SK-N-MC (cell line): Measurements from ENCODE around the gene DIP2C.
"Not testable (repeated sequence)": the region's sequence is repeated elsewhere in the genome, so short reads cannot be mapped to it uniquely, and the experiment has no call there.

Source experiments
- DNase-seq: peaks from one replicate; pipeline ENCODE4 v3.0.0-alpha.2; 2011; ENCODE audit warnings: low read depth, low spot score
- H3K27ac ChIP-seq: fragments of 200-600 bp; sonication (generic); 2 replicates; pipeline ENCODE4 v1.5.1; 2016; ENCODE audit warnings: mixed run types
- H3K36me3 ChIP-seq: fragments of 200-600 bp; sonication (generic); 2 replicates; pipeline ENCODE4 v1.6.1; 2017; ENCODE audit warnings: antibody characterized with exemption, low read length, mixed read lengths; ENCODE audit not compliant: insufficient read depth
- H3K4me3 ChIP-seq: fragments of 200-600 bp; sonication (generic); 2 replicates; pipeline ENCODE4 v1.5.1; 2016
- H3K9ac ChIP-seq: fragments of 200-600 bp; sonication (generic); 2 replicates; pipeline ENCODE4 v1.8.0; 2017; ENCODE audit warnings: mixed run types, mixed read lengths; ENCODE audit not compliant: insufficient read length
- H3K9me3 ChIP-seq: fragments of 200-600 bp; sonication (generic); 2 replicates; pipeline ENCODE4 v1.6.1; 2017; ENCODE audit warnings: low read depth, mild to moderate bottlenecking, antibody characterized with exemption, low read length, moderate library complexity, mixed read lengths
- EZH2 ChIP-seq: fragments of 200-600 bp; sonication (generic); IDR thresholded peaks from one replicate; pipeline ENCODE4 v1.6.1; 2017; ENCODE audit warnings: antibody characterized with exemption
- FOXP2 ChIP-seq: optimal IDR thresholded peaks from 2 replicates; pipeline ENCODE3; 2011; ENCODE audit warnings: mild to moderate bottlenecking, moderate library complexity; ENCODE audit not compliant: insufficient read depth; ENCODE audit errors: extremely low read length, control extremely low read depth
- POLR2AphosphoS5 ChIP-seq: IDR thresholded peaks from 2 replicates; pipeline ENCODE4 v1.6.1; 2012; ENCODE audit warnings: mild to moderate bottlenecking, low read depth, low read length, borderline replicate concordance

DIP2C gene

DNA sequence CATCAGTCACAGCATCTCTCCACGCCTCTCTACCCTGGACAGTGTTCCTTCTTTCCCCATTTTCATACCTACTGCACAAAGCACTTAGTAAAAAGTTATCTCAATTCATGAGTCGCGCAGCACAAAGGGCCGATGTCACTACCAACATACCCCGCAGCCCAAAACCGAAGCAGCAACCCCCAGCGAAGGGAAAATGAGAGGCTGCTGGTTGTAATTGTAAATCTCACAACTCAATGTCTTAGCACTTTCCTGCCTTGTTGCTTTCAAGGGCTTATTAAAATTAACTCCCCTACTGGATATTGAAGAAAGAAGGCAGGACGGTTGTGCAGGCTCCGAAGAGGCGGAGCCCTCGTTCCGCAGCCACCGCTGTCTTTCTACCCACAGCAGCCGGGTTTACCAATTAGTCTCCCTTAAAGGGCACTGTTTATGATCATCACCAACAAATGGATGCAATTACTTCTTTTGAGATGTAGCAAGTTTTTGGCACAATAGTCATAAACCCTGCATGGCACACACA, 6.5 kb downstream of the DIP2C start:
- H3K9me3 ChIP-seq = no peaks in the 10 kb centered on the region
- no peak overlapping the region for H3K4me3 ChIP-seq
- DNase-seq = no peak
- H3K9ac ChIP-seq = no peak overlapping the region
- TF ChIP-seq FOXP2 = no peak
- TF ChIP-seq EZH2 = no peak
- TF ChIP-seq POLR2AphosphoS5 = no peak
- no peak overlapping the region for H3K27ac ChIP-seq
- H3K36me3 ChIP-seq = no peaks in the 10 kb centered on the region

DNA sequence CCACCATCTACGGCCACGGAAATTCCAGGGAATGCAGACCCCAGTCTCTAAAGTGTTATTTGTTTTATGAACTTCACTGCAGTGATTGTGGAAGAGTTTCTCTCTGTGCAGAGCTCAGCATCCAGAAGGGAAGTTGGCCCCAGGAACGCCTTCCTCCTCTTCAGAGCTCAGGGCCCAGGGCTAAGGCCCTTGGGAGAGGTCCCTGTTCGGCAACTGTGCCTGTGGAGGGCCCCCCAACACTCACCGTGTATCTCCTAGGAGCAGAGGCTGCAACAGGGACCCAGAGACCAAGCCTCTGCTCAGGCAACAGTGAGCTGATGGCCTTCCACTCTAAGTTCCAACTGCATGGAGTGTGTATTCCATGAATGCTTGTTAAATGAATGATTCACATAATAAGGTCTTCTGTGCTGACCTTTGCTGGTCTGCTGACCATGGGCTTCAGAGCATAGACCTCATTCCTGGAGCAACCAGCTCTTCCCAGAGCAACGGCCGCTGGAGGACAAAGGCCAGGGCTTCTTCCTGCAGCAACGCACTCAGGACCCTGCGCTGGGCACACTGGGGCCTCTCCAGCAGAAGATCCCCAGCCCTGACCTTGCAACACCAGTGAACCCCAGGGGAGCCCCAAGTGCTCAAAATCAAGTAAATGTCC, 7.7 kb downstream of the DIP2C start:
- no peak overlapping the region for H3K4me3 ChIP-seq
- no peak for DNase-seq
- no peaks in the 10 kb centered on the region for H3K36me3 ChIP-seq
- H3K9me3 ChIP-seq = no peaks in the 10 kb centered on the region
- TF ChIP-seq FOXP2 = no peak
- TF ChIP-seq EZH2 = no peak
- TF ChIP-seq POLR2AphosphoS5 = no peak
- no peak overlapping the region for H3K9ac ChIP-seq
- no peak overlapping the region for H3K27ac ChIP-seq

DNA sequence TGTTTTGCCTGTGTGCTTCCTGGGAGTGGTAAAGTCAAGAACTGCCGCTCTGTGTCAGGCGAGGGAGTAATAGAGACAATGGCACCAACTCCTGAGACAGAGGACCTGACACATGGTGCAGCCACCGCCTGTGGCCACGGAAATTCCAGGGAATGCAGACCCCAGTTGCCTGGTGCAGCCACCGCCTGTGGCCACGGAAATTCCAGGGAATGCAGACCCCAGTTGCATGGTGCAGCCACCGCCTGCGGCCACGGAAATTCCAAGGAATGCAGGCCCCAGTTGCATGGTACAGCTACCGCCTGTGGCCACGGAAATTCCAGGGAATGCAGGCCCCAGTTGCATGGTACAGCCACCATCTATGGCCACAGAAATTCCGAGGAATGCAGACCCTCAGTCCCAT, 8.7 kb downstream of the DIP2C start:
- no peak overlapping the region for H3K4me3 ChIP-seq
- DNase-seq = no peak

DNA sequence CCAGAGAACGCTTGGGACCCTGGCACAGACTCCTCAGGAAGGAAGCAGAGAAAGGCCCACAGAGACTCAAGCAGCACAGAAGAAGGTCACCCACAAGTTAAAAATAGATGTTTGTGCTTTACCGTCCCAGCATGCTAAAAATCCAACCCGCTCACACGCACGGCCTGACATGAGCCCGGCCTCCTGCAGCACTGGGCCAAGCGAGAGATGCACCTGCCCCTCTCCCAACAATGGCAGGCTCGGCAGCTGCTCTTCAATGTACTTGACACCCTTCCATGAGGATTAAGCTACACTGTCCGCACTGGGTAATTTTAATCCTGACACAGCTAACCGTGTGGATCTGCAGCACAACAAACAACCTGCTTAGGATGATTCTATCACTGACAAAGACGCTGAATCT, 9.3 kb downstream of the DIP2C start:
- H3K9me3 ChIP-seq = no peaks in the 10 kb centered on the region
- H3K9ac ChIP-seq = no peak overlapping the region
- DNase-seq = no peak
- TF ChIP-seq FOXP2 (no peak), POLR2AphosphoS5 (no peak), EZH2 (no peak)
- no peaks in the 10 kb centered on the region for H3K36me3 ChIP-seq
- H3K27ac ChIP-seq = no peak overlapping the region
- H3K4me3 ChIP-seq = no peak overlapping the region

More for the DNA sequence above, 8.7 kb downstream of the DIP2C start:
- TF ChIP-seq EZH2 (no peak), POLR2AphosphoS5 (no peak), FOXP2 (no peak)
- Histone ChIP-seq H3K36me3 (no peaks in the 10 kb centered on the region), H3K9ac (no peak overlapping the region), H3K27ac (no peak overlapping the region), H3K9me3 (no peaks in the 10 kb centered on the region)

DNA sequence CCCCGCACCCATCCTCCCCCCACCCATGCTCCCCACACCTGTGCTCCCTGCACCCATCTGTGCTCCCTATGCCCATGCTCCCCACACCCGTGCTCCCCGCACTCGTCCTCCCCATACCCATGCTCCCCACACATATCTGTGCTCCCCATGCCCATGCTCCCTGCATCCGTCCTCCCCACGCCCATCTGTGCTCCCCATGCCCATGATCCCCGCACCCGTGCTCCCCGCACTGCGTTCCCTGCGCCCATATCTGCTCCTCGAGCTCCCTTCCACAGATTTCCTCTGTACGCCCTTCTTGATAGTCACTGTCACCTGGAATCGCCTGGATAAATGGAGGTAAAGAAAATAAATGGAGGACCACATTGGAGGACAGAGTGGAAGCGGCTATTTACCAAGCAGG, 9.9 kb downstream of the DIP2C start:
- DNase-seq = no peak
- Histone ChIP-seq H3K4me3 (no peak overlapping the region), H3K27ac (no peak overlapping the region), H3K9ac (no peak overlapping the region), H3K36me3 (no peaks in the 10 kb centered on the region), H3K9me3 (no peaks in the 10 kb centered on the region)
- TF ChIP-seq FOXP2 (no peak), EZH2 (no peak), POLR2AphosphoS5 (no peak)

DNA sequence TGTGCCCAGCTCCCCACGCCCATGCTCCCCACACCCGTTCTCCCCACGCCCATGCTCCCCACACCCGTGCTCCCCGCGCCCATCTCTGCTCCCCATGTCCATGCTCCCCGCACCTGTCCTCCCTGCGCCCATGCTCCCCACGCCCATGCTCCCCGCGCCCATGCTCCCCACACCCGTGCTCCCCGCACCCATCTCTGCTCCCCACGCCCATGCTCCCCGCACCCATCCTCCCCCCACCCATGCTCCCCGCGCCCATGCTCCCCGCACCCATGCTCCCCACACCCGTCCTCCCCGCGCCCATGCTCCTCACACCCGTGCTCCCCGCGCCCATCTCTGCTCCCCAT, 10.8 kb downstream of the DIP2C start:
- not testable (repeated sequence) for H3K4me3 ChIP-seq, H3K36me3 ChIP-seq, H3K27ac ChIP-seq, H3K9me3 ChIP-seq, H3K9ac ChIP-seq, DNase-seq

DNA sequence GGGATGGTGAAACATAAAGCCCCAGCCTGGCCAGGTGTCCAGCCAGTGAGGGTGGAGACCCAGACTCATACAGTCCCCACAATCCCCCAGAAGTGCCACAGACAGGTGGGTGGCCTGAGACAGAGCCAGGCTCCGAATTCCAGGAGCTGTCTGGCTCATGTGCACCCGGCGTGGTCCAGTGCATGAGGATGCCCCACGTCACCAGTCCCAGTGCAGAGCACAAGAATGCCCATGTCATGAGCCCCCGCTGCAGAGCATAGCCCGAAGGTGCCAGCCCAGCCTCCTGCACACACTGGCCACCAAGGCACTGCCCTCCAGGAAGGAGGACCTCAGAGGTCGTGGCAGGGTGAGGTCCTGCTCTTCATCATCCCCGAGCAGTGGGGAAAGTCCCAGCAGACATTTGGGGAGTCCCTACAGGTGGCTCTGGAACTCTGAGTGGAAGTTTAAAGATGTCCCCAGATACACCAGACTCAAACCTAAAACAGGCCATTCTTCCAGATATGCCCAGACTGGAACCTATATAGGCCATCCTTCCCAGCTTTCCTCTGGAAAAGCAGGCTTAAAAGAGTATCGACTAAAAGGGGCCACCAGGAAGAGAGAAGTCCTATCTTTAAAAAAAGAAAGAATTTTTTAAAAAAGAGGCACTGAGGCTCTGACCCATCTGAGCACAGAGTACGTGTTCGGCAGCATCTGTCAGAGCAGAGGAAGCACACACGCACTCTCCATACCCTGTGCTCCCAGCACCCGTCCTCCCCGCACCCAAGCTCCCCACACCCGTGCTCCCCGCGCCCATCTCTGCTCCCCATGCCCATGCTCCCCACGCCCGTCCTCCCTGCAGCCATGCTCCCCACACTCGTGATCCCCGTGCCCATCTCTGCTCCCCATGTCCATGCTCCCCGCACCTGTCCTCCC, 11.5 kb downstream of the DIP2C start:
- H3K9ac ChIP-seq = no peak overlapping the region
- H3K36me3 ChIP-seq = no peaks in the 10 kb centered on the region
- H3K9me3 ChIP-seq = no peaks in the 10 kb centered on the region
- no peak overlapping the region for H3K27ac ChIP-seq
- H3K4me3 ChIP-seq = no peak overlapping the region
- TF ChIP-seq EZH2 = no peak
- DNase-seq = no peak

DNA sequence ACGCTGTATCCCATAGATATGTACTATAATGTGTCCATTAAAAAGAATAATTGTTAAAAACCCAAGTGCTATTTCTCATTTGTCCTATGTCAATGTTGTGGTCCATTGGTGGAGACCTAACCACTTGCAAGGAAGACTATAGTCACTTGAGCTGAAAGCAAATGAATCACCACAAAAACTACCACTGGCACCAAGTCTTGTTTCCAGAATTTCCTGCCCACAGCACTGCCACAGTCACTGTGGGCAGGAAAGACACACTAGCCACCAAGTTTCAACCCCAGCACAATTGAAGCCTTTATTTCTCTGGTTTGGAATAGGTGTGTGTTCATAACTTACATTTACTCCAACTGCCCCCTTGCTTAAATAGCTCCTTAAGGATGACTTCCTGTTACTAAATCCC, 12.4 kb downstream of the DIP2C start:
- H3K4me3 ChIP-seq = no peak overlapping the region
- no peak overlapping the region for H3K9ac ChIP-seq
- H3K27ac ChIP-seq = no peak overlapping the region
- TF ChIP-seq FOXP2 (no peak), EZH2 (no peak), POLR2AphosphoS5 (no peak)
- no peaks in the 10 kb centered on the region for H3K9me3 ChIP-seq
- no peaks in the 10 kb centered on the region for H3K36me3 ChIP-seq
- DNase-seq = no peak
